SU-DHL-6 (cell line): ENCODE measurements around the gene ST7.

Experiments
- H2AFZ ChIP-seq: fragments of 200-600 bp; sonication (generic); 2 replicates; pipeline ENCODE4 v1.6.1; 2014; ENCODE audit warnings: low read depth, mild to moderate bottlenecking, moderate library complexity, mixed read lengths, antibody characterized with exemption, low read length; ENCODE audit not compliant: severe bottlenecking
- H3F3A ChIP-seq: fragments of 200-600 bp; shearing (Covaris generic); 2 replicates; pipeline ENCODE4 v1.6.0; 2016; ENCODE audit warnings: antibody characterized with exemption, mild to moderate bottlenecking; ENCODE audit not compliant: insufficient read depth
- H3K27ac ChIP-seq: fragments of 200-600 bp; sonication (generic); 2 replicates; pipeline ENCODE4 v1.5.1; 2016; ENCODE audit warnings: low read depth, mild to moderate bottlenecking, low read length, moderate library complexity, mixed read lengths
- H3K27me3 ChIP-seq: fragments of 200-600 bp; sonication (generic), shearing (Covaris generic); 2 replicates; pipeline ENCODE4 v1.6.0; 2014; ENCODE audit warnings: mild to moderate bottlenecking, low read length
- H3K36me3 ChIP-seq: fragments of 200-600 bp; sonication (generic); 2 replicates; pipeline ENCODE4 v1.6.1; 2014; ENCODE audit warnings: mild to moderate bottlenecking, low read length, mixed read lengths
- H3K4me2 ChIP-seq: fragments of 300-600, 200-600 bp; shearing (Covaris generic), sonication (generic); 2 replicates; pipeline ENCODE4 v1.6.0; 2014; ENCODE audit warnings: low read length, low read depth, mild to moderate bottlenecking; ENCODE audit not compliant: poor library complexity, severe bottlenecking
- H3K4me3 ChIP-seq: fragments of 200-600 bp; sonication (generic); 2 replicates; pipeline ENCODE4 v1.5.1; 2014; ENCODE audit warnings: antibody characterized with exemption, low read length, mild to moderate bottlenecking, mixed read lengths; ENCODE audit not compliant: insufficient read depth, poor library complexity, severe bottlenecking
- H3K79me2 ChIP-seq: fragments of 200-600 bp; sonication (generic); 2 replicates; pipeline ENCODE4 v1.6.1; 2014; ENCODE audit warnings: mild to moderate bottlenecking, low read length, moderate library complexity; ENCODE audit not compliant: insufficient read depth
- H3K9ac ChIP-seq: fragments of 200-600 bp; sonication (generic); 2 replicates; pipeline ENCODE4 v1.7.0; 2014; ENCODE audit warnings: mild to moderate bottlenecking, low read length
- H3K9me2 ChIP-seq: fragments of 200-600 bp; sonication (generic); replicated peaks from 2 replicates; pipeline ENCODE4 v1.6.1; 2014; ENCODE audit warnings: low read length; ENCODE audit not compliant: insufficient read depth
- H3K9me3 ChIP-seq: fragments of 200-600 bp; sonication (generic); 2 replicates; pipeline ENCODE4 v1.6.1; 2014; ENCODE audit warnings: low read length, mixed read lengths; ENCODE audit not compliant: insufficient read depth
- H4K20me1 ChIP-seq: fragments of 200-600 bp; sonication (generic); 2 replicates; pipeline ENCODE4 v1.6.1; 2014; ENCODE audit warnings: low read depth, mild to moderate bottlenecking, antibody characterized with exemption, low read length, moderate library complexity, mixed read lengths
- EZH2phosphoT487 ChIP-seq: fragments of 200-600 bp; sonication (generic), shearing (Covaris generic); conservative IDR thresholded peaks from 2 replicates; pipeline ENCODE4 v1.6.1; 2018; ENCODE audit warnings: mild to moderate bottlenecking, antibody characterized with exemption, low read length, moderate library complexity, mixed read lengths
- TF ChIP-seq, protein P1 (sequence below): fragments of 200-600 bp; sonication (generic); IDR thresholded peaks from one replicate; pipeline ENCODE4 v1.5.1; 2017; ENCODE audit warnings: antibody characterized with exemption, mild to moderate bottlenecking, low read length, moderate library complexity; ENCODE audit not compliant: insufficient read depth, poor library complexity, severe bottlenecking

Gene ST7

DNA sequence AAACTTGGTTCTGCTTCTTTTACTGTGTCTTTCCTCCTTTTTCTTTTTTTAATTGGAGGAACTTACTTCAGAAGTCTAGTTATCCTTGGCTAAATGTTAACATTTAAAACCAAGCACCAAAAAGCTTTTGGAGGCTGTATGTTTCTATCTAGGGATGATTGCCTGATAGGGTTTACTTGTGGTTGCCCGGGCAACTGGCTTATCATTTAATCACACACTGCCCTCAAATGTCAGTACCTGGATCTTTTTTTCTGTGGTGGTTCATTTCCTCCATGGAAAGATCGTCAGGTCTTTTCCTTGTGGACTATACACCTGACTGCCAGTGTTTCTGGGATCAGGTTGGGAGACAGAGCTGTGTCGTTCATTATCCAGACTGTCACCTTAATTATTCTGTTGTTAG, 196.4 kb downstream of the ST7 start:
- H2AFZ ChIP-seq: no peak overlapping the region
- no peak overlapping the region for H3K9ac ChIP-seq
- H4K20me1 ChIP-seq: no peaks in the 10 kb centered on the region
- H3F3A ChIP-seq: no peaks in the 10 kb centered on the region
- TF ChIP-seq EZH2phosphoT487: no peak
- TF ChIP-seq, protein P1, sequence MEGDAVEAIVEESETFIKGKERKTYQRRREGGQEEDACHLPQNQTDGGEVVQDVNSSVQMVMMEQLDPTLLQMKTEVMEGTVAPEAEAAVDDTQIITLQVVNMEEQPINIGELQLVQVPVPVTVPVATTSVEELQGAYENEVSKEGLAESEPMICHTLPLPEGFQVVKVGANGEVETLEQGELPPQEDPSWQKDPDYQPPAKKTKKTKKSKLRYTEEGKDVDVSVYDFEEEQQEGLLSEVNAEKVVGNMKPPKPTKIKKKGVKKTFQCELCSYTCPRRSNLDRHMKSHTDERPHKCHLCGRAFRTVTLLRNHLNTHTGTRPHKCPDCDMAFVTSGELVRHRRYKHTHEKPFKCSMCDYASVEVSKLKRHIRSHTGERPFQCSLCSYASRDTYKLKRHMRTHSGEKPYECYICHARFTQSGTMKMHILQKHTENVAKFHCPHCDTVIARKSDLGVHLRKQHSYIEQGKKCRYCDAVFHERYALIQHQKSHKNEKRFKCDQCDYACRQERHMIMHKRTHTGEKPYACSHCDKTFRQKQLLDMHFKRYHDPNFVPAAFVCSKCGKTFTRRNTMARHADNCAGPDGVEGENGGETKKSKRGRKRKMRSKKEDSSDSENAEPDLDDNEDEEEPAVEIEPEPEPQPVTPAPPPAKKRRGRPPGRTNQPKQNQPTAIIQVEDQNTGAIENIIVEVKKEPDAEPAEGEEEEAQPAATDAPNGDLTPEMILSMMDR: no peak
- no peaks in the 10 kb centered on the region for H3K9me2 ChIP-seq
- H3K9me3 ChIP-seq: no peaks in the 10 kb centered on the region
- H3K4me2 ChIP-seq: no peak overlapping the region
- no peaks in the 10 kb centered on the region for H3K79me2 ChIP-seq
- H3K27ac ChIP-seq: no peak overlapping the region
- no peaks in the 10 kb centered on the region for H3K27me3 ChIP-seq
- H3K36me3 ChIP-seq: no peaks in the 10 kb centered on the region
- H3K4me3 ChIP-seq: no peak overlapping the region

- no peaks in the 10 kb centered on the region for H3K36me3 ChIP-seq
- H3K9ac ChIP-seq: no peak overlapping the region
Measured at GRCh38 chr7:117152213-117153007, 199.1 kb downstream of the ST7 start.

GRCh38 chr7:117153016-117153545, 199.8 kb downstream of the ST7 start:
- Histone ChIP-seq H3K27me3 (no peaks in the 10 kb centered on the region), H2AFZ (no peak overlapping the region), H3K27ac (no peak overlapping the region)

More at GRCh38 chr7:117152213-117153007, 199.1 kb downstream of the ST7 start:
- Histone ChIP-seq H3K4me3 (no peak overlapping the region), H2AFZ (no peak overlapping the region), H3K4me2 (no peak overlapping the region), H3K27ac (no peak overlapping the region), H3F3A (no peaks in the 10 kb centered on the region), H3K27me3 (no peaks in the 10 kb centered on the region), H4K20me1 (no peaks in the 10 kb centered on the region), H3K79me2 (no peaks in the 10 kb centered on the region), H3K9me3 (no peaks in the 10 kb centered on the region), H3K9me2 (no peaks in the 10 kb centered on the region)
- TF ChIP-seq, protein P1: no peak
- no peak for TF ChIP-seq EZH2phosphoT487

More at GRCh38 chr7:117153016-117153545, 199.8 kb downstream of the ST7 start:
- no peaks in the 10 kb centered on the region for H3K79me2 ChIP-seq
- H3K4me3 ChIP-seq: no peak overlapping the region
- H3K36me3 ChIP-seq: no peaks in the 10 kb centered on the region
- no peak overlapping the region for H3K9ac ChIP-seq
- H3K4me2 ChIP-seq: no peak overlapping the region
- no peaks in the 10 kb centered on the region for H3F3A ChIP-seq
- no peaks in the 10 kb centered on the region for H4K20me1 ChIP-seq
- no peaks in the 10 kb centered on the region for H3K9me3 ChIP-seq
- TF ChIP-seq, protein P1: no peak
- TF ChIP-seq EZH2phosphoT487: no peak
- H3K9me2 ChIP-seq: no peaks in the 10 kb centered on the region
